Measurements from ENCODE around the gene TAF8.
"Not testable (repeated sequence)": the region's sequence is repeated elsewhere in the genome, so short reads cannot be mapped to it uniquely, and the experiment has no call there.

TAF8 gene

DNA sequence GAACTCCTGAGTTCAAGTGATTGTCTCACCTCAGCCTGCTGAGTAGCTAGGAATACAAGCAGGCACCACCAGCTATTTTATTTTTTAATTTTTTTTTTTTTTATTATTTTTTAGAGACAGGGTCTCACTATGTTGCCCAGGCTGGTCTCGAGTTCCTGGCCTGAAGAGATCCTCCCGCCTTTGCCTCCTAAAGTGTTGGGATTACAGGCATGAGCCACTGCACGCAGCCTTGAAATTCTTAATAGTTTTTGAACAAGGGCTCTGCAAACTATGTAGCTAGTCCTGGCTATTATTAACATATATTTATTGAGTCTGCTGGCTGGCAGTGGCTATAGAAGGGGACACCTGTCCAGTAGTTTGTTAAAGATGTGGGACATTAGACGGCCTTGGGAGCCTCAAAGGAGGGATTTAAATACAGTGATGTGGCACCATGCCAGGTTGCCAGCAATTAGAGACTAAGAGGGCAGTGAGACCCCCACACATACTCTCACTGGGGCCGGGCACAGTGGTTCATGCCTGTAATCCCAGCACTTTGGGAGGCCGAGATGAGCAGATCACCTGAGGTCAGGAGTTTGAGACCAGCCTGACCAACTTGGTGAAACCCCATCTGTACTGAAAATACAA, 21.1 kb upstream of the TAF8 start:
- DNase-seq (ENCODE audit: low read depth), result no peak

GRCh38 chr6:42029881-42030280, 20.4 kb upstream of the TAF8 start:
- no peak for DNase-seq (ENCODE audit: low read depth)

DNA sequence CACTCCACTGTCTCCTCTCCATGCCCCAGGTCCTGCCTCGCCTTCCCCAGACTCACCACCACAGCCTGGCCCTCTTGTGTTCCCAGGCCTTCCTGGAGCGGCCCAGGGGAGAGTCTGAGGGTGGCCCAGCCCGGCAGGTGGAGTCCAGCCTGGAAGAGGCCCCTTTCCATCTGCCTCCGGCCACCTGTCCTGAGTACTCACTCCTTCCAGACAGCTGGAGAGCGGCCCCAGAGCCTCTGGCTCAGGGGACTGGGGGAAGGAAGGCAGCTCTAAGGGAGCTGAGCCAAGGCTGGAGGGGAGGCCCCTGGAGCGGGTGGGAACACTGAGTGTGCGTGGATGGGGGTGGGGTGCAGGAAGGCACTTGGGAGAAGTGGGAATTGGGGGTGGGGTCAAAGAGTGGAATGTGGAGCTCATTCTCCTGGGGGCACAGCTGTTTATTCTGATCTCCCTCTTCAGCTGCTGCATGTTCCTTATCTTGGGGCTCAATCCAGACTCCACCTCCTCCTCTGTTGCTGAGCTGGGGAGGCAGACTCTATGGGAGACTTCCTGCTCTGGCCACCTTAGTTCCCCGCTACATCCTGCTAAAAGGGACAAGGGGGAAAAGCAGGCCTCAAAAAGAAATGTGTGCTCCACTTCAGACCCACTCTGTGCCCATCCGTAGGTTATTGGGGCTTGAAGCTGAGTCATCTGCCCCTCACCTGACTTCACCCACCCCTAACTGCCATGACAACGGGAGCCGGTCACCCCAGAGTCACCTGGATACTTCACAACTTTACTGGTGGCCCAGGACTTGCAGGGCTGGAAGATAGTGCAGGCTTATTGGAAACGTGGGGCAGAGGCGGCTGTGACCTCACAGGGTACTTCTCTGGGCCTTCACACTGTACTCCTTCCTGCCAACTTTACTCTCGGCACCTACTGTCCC, 19.5 kb upstream of the TAF8 start:
- no peak for DNase-seq (ENCODE audit: low read depth)

- DNase-seq (ENCODE audit: low read depth), result no peak
These were observed 18.0 kb upstream of the TAF8 start for GRCh38 chr6:42032366-42032765.

- DNase-seq (ENCODE audit: low read depth), result not testable (repeated sequence)
These were observed 12.7 kb upstream of the TAF8 start for GRCh38 chr6:42037669-42038068.

DNA sequence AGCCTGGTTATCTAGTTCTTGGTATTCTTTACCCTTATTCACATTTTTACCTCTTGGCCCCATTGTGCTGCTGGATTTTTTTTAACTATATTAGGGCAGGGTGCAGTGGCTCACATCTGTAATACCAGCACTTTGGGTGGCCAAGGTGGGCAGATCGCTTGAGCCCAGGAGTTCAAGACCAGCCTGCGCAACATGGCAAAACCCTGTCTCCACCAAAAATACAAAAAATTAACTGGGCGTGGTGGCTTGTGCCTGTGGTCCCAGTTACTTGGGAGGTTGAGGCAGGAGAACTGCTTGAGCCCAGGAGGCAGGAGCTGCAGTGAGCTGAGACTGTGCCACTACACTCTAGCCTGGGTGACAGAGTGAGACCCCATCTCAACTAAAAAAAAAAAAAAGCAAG, 12.2 kb upstream of the TAF8 start:
- DNase-seq (ENCODE audit: low read depth), result no peak

- no peak for DNase-seq (ENCODE audit: low read depth)
These were observed 11.4 kb upstream of the TAF8 start for GRCh38 chr6:42038811-42039408.

GRCh38 chr6:42040856-42041480, 9.4 kb upstream of the TAF8 start:
- no peak for DNase-seq (ENCODE audit: low read depth)

GRCh38 chr6:42041481-42042053, 8.8 kb upstream of the TAF8 start:
- DNase-seq (ENCODE audit: low read depth), result no peak

DNA sequence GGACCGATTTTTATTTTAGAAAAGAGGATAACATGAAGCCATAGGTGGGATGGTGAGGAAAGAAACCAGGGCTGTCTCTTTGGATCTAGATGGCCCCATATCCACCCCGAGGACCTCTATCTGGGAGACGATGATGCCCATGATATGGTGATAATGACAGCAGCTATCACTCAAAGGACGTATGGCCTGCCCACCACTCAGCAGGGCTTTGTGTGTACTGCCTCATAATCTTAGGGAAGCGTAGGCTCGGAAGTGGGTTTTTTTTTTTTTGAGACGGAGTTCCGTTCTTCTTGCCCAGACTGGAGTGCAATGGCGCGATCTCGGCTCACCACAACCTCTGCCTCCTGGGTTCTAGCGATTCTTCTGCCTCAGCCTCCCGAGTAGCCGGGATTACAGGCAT, 8.2 kb upstream of the TAF8 start:
- no peak for DNase-seq (ENCODE audit: low read depth)

DNA sequence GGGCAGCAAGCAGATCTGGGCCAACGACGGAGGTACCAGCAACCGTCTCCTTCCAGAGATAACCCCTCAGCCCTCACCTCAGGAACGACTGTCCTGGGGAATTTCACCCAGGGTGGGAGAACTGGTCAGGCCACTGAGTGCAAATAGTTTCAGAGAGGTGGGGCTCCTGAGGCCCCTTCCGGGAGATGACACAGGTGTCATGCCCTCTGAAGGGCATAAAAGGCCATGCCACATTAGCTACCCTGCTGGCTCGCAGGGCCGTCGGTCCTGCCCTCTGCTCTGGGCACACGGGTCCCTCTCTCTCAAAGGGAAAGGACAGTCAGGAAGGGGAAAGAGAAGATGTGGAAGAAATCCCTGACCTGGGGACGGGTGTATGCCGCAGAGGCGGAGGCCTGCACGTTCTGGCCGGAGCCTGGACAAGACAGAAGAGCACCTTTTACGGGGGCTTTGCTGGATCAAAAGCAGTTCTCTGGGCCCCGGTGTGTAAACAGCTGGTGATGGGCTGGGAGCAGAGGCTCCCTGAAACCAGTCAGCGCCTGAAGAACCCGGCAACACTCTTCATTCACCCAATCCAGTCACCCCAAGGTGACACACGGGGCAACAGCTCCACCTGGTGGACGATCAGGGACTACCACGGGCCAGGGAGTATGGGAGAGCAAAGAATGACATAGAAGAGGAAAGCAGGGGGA, 6.4 kb upstream of the TAF8 start:
- peak; percentile 89 for DNase-seq (ENCODE audit: low read depth)

DNA sequence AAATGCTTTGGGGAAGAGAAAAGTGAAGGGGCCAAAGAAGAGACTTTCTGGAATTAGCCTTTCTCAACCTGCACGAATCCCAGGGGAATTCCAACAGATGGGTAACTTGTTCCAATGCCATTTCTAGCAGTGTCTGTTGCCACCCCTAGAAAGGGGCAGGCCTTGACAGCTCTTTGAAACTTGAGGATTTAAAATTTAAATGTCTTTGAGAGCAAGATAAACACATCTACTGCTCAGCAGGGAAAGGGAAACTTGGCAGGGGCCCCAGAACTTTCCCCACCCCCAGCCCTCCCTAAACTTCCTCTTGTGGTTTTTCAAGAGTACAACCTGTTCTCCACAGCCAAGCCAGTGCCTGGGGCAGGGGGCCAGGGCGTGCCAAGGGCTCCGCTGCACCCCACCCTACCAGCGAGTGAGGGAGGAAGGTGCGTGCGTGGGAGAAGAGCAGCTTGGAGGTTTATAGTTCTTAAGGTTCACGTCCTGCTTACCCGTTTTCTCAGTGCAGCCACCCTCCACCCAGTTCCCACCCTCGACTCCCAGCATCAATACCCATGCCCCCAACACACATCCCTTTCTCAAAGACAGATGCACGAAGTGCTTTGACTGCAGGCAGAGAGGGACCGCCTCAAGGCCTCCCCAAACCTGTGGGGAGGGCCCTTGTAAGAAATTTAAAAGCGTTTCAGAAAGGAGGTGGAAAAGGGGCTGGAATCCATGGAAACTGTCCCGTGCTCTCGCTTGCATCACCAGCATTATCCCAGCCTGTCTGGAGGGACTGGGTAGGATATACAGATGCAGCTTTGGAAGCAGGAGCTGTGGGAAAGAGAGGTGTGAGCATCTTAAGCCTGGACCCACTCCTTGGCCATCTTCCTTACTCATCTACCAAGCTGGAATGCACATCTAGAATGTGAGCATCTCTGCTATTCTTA, 4.5 kb upstream of the TAF8 start:
- DNase-seq (ENCODE audit: low read depth), result peak; percentile 58

DNA sequence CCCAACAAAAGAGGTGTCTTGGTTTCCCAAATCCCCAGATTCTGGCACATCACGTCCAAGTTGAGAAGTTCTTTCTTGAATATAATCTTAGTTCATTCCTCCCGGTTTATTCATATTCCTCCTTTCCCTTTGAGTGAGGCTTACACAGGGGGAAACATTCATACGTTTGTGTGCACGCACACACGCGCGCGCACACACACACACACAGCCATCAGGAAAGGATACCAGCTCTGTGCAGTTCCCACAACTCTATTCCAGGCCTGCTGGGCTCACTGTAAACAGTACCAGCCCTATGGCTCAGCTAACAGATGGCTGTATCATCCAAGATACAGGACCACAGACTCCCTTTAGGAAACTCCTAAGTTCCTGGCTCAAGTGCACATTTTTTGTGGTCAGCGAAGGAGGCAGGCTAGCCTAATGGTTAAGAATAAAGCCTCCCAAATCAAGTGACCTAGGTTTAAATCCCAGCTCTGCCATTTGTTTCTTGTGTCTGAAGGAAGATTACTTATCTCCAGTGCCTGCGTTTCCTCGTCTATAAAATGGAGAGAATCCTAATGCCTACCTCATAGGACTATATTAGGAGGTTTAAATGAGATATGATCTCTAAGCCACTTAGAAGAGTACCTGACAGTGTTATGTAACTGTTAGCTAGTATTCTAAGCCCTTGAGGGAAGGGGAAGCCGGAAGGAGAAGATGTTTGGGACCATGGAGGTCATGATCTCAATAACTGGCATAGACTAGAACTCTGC, 3.7 kb upstream of the TAF8 start:
- DNase-seq (ENCODE audit: low read depth), result no peak

- no peak for DNase-seq (ENCODE audit: low read depth)
These were observed 3.1 kb upstream of the TAF8 start for GRCh38 chr6:42047213-42047590.

DNA sequence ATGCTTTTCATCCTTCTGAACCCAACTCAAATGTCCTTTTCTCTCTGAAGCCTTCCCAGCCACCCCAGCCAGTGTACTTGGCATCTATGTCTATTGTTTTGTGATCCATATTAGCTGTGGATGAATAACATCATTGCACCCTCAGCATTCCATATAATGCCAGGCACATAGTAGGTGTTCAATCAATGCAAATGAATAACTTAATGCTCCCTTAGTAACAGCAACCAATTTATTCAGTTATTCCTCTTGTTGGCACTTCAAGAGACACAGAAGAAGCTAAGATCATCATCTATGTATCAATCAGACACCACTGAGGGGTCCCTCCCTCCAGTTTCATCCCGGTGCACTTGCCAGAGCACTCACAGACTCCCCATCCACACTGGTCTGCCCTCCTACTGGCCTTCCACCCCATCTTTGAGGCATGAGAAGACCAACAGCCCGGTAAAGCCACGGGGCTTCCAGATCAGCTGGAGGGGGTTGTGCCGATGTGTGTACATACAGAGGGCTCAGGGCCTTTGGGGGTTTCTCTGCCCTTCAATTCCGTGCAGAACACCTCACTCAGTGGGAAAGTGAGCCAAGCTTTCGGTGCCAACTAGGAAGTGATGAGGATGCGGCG, 2.4 kb upstream of the TAF8 start:
- no peak for DNase-seq (ENCODE audit: low read depth)

- no peak for DNase-seq (ENCODE audit: low read depth)
These were observed 1.1 kb upstream of the TAF8 start for GRCh38 chr6:42049116-42049809.

DNA sequence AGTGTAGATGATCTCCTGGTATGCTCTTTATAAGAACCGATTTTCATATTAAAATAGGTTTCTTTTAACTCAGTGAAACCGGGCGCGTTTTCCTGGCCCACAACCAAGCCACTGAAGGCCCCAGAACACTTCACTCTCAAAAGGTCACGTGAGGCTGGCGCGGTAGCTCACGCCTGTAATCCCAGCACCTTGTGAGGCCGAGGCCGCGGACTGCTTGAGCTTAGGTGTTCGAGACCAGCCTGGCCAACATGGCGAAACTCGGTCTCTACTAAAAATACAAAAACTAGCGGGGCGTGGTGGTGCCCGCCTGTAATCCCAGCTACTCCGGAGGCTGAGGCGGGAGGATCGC, 402 bp upstream of the TAF8 start:
- no peak for DNase-seq (ENCODE audit: low read depth)

GRCh38 chr6:42051268-42051653, 937 bp downstream of the TAF8 start:
- DNase-seq (ENCODE audit: low read depth), result no peak

- no peak for DNase-seq (ENCODE audit: low read depth)
These were observed 3.3 kb downstream of the TAF8 start for GRCh38 chr6:42053601-42054000.
